HG03571 (cell line): ENCODE data around the gene EXT2.

Experiments used
- ATAC-seq: cut with Tn5 transposase; IDR thresholded peaks from one replicate; pipeline ENCODE4 v1.9.1; 2021; ENCODE audit not compliant: unreplicated experiment

EXT2 gene

GRCh38 chr11:44285756-44286155 lies 190.3 kb downstream of the EXT2 start:
- no peak for ATAC-seq

GRCh38 chr11:44286268-44286880 lies 190.9 kb downstream of the EXT2 start:
- ATAC-seq = no peak

- no peak for ATAC-seq
Observed at GRCh38 chr11:44286911-44287310, 191.4 kb downstream of the EXT2 start.

GRCh38 chr11:44288133-44288526 lies 192.7 kb downstream of the EXT2 start:
- no peak for ATAC-seq

- no peak for ATAC-seq
Observed at GRCh38 chr11:44290208-44290607, 194.7 kb downstream of the EXT2 start.
